SK-N-SH treated with all-trans-retinoic acid at 6 μM for 48 hours (cell line): ENCODE results near the gene RPS19BP1.

Source experiments
- ATAC-seq: fragments of 200-7000 bp; cut with Tn5 transposase; 3 replicates; pipeline ENCODE4 v1.9.1; 2020; ENCODE audit warnings: mild to moderate bottlenecking, moderate library complexity
- ARNTL ChIP-seq: fragments of 450-650 bp; formaldehyde crosslinking; IDR thresholded peaks from 2 replicates; pipeline ENCODE4 v1.5.0; 2020; ENCODE audit warnings: low read depth, mild to moderate bottlenecking, moderate library complexity, borderline replicate concordance
- BACH2 ChIP-seq: fragments of 250-450 bp; sonication (Bioruptor Pico); IDR thresholded peaks from 2 replicates; pipeline ENCODE4 v1.9.0; 2021; ENCODE audit warnings: mild to moderate bottlenecking, borderline replicate concordance
- CSDC2 ChIP-seq: fragments of 250-450 bp; sonication (Bioruptor Pico); IDR thresholded peaks from 2 replicates; pipeline ENCODE4 v1.5.0; 2020; ENCODE audit warnings: mild to moderate bottlenecking, moderate library complexity
- ISL1 ChIP-seq: fragments of 250-450 bp; sonication (Bioruptor Pico); IDR thresholded peaks from 2 replicates; pipeline ENCODE4 v2.1.2; 2022; ENCODE audit warnings: mild to moderate bottlenecking, moderate library complexity
- OSR1 ChIP-seq: fragments of 250-450 bp; sonication (Bioruptor Pico); IDR thresholded peaks from 2 replicates; pipeline ENCODE4 v1.8.0; 2022; ENCODE audit warnings: moderate library complexity, mild to moderate bottlenecking, inconsistent platforms
- SNAI2 ChIP-seq: fragments of 250-450 bp; sonication (Bioruptor Pico); IDR thresholded peaks from 2 replicates; pipeline ENCODE4 v1.5.0; 2020; ENCODE audit warnings: mild to moderate bottlenecking, moderate library complexity
- TCF4 ChIP-seq: fragments of 250-450 bp; sonication (Bioruptor Pico); IDR thresholded peaks from 2 replicates; pipeline ENCODE4 v1.8.0; 2021; ENCODE audit warnings: mild to moderate bottlenecking, moderate library complexity, borderline replicate concordance
- TOX ChIP-seq: fragments of 250-450 bp; sonication (Bioruptor Pico); IDR thresholded peaks from 2 replicates; pipeline ENCODE4 v1.8.0; 2021; ENCODE audit warnings: mild to moderate bottlenecking, moderate library complexity, borderline replicate concordance
- ZC3H10 ChIP-seq: fragments of 250-450 bp; sonication (Bioruptor Pico); IDR thresholded peaks from 2 replicates; pipeline ENCODE4 v1.5.1; 2021; ENCODE audit warnings: mild to moderate bottlenecking, moderate library complexity
- ZFP30 ChIP-seq: fragments of 450-650 bp; formaldehyde crosslinking; IDR thresholded peaks from 2 replicates; pipeline ENCODE4 v1.5.0; 2022; ENCODE audit warnings: mild to moderate bottlenecking, moderate library complexity
- ZNF70 ChIP-seq: fragments of 450-650 bp; formaldehyde crosslinking; IDR thresholded peaks from 2 replicates; pipeline ENCODE4 v1.5.0; 2020; ENCODE audit warnings: mild to moderate bottlenecking, moderate library complexity
- ZNF8 ChIP-seq: fragments of 450-650 bp; formaldehyde crosslinking; IDR thresholded peaks from 2 replicates; pipeline ENCODE4 v1.5.0; 2020; ENCODE audit warnings: mild to moderate bottlenecking, moderate library complexity
- TF ChIP-seq, protein P1 (sequence below): fragments of 250-450 bp; sonication (Bioruptor Pico); IDR thresholded peaks from 2 replicates; pipeline ENCODE4 v1.5.0; 2020; ENCODE audit warnings: mild to moderate bottlenecking, moderate library complexity
- TF ChIP-seq, protein P2 (sequence below): fragments of 250-450 bp; sonication (Bioruptor Pico); IDR thresholded peaks from 2 replicates; pipeline ENCODE4 v1.5.1; 2020; ENCODE audit warnings: low read depth, mild to moderate bottlenecking, moderate library complexity
- TF ChIP-seq, protein P3 (sequence below): fragments of 250-450 bp; sonication (Bioruptor Pico); IDR thresholded peaks from 2 replicates; pipeline ENCODE4 v1.8.0; 2020; ENCODE audit warnings: mild to moderate bottlenecking, moderate library complexity, borderline replicate concordance
- TF ChIP-seq, protein P4 (sequence below): fragments of 250-450 bp; sonication (Bioruptor Pico); IDR thresholded peaks from 2 replicates; pipeline ENCODE4 v1.8.0; 2021; ENCODE audit warnings: low read depth, mild to moderate bottlenecking, moderate library complexity, borderline replicate concordance
- TF ChIP-seq, protein P5 (sequence below): fragments of 250-450 bp; sonication (Bioruptor Pico); IDR thresholded peaks from 2 replicates; pipeline ENCODE4 v1.5.1; 2021; ENCODE audit warnings: mild to moderate bottlenecking, moderate library complexity

The RPS19BP1 gene

DNA sequence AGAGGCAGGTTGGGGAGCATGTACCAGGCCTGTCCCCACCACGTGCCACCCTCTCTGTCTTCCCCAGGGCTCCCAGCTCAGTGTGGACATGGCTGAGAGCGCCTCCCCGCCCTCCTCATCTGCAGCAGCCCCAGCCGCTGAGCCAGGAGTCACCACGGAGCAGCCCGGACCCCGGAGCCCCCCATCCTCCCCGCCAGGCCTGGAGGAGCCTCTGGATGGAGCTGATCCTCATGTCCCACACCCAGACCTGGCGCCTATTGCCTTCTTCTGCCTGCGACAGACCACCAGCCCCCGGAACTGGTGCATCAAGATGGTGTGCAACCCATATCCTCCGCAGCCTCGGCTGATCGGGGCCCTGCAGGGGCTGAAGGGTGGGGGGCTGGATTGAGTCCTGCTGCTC lies 38.1 kb upstream of the RPS19BP1 start, which contains the start of gene CACNA1I (continued):
- TF ChIP-seq, protein P1, sequence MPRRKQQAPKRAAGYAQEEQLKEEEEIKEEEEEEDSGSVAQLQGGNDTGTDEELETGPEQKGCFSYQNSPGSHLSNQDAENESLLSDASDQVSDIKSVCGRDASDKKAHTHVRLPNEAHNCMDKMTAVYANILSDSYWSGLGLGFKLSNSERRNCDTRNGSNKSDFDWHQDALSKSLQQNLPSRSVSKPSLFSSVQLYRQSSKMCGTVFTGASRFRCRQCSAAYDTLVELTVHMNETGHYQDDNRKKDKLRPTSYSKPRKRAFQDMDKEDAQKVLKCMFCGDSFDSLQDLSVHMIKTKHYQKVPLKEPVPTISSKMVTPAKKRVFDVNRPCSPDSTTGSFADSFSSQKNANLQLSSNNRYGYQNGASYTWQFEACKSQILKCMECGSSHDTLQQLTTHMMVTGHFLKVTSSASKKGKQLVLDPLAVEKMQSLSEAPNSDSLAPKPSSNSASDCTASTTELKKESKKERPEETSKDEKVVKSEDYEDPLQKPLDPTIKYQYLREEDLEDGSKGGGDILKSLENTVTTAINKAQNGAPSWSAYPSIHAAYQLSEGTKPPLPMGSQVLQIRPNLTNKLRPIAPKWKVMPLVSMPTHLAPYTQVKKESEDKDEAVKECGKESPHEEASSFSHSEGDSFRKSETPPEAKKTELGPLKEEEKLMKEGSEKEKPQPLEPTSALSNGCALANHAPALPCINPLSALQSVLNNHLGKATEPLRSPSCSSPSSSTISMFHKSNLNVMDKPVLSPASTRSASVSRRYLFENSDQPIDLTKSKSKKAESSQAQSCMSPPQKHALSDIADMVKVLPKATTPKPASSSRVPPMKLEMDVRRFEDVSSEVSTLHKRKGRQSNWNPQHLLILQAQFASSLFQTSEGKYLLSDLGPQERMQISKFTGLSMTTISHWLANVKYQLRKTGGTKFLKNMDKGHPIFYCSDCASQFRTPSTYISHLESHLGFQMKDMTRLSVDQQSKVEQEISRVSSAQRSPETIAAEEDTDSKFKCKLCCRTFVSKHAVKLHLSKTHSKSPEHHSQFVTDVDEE (CRISPR knock-in tag): no peak
- TF ChIP-seq OSR1 (CRISPR knock-in tag): no peak
- TF ChIP-seq ISL1 (CRISPR knock-in tag): no peak

DNA sequence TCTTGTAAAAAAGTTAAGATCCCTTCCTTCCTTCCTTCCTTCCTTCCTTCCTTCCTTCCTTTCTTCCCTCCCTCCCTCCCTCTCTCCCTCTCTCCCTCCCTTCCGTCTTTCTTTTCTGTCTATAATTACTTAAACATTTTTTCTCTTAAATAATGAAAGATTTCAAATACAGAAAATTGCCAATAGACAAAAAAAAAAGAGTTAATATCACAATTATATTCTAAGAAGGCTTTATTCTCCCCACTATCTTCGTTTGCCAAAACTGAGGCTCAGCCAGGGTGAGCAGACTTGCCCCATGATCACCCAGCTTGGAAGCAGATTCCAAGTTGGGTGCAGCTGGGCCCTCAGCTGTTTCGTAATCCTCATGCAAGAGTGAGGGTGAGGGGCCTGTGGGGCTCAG lies 37.7 kb upstream of the RPS19BP1 start:
- no peak for ATAC-seq
- no peak for TF ChIP-seq SNAI2
- TF ChIP-seq ZNF8 (CRISPR knock-in tag): no peak
- no peak for TF ChIP-seq ISL1 (CRISPR knock-in tag)
- no peak for TF ChIP-seq CSDC2 (CRISPR knock-in tag)
- no peak for TF ChIP-seq TOX (CRISPR knock-in tag)
- TF ChIP-seq, protein P2, sequence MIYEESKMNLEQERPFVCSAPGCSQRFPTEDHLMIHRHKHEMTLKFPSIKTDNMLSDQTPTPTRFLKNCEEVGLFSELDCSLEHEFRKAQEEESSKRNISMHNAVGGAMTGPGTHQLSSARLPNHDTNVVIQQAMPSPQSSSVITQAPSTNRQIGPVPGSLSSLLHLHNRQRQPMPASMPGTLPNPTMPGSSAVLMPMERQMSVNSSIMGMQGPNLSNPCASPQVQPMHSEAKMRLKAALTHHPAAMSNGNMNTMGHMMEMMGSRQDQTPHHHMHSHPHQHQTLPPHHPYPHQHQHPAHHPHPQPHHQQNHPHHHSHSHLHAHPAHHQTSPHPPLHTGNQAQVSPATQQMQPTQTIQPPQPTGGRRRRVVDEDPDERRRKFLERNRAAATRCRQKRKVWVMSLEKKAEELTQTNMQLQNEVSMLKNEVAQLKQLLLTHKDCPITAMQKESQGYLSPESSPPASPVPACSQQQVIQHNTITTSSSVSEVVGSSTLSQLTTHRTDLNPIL (CRISPR knock-in tag): no peak
- no peak for TF ChIP-seq OSR1 (CRISPR knock-in tag)
- TF ChIP-seq, protein P3, sequence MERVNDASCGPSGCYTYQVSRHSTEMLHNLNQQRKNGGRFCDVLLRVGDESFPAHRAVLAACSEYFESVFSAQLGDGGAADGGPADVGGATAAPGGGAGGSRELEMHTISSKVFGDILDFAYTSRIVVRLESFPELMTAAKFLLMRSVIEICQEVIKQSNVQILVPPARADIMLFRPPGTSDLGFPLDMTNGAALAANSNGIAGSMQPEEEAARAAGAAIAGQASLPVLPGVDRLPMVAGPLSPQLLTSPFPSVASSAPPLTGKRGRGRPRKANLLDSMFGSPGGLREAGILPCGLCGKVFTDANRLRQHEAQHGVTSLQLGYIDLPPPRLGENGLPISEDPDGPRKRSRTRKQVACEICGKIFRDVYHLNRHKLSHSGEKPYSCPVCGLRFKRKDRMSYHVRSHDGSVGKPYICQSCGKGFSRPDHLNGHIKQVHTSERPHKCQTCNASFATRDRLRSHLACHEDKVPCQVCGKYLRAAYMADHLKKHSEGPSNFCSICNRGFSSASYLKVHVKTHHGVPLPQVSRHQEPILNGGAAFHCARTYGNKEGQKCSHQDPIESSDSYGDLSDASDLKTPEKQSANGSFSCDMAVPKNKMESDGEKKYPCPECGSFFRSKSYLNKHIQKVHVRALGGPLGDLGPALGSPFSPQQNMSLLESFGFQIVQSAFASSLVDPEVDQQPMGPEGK: no peak
- TF ChIP-seq ZNF70 (CRISPR knock-in tag): no peak
- TF ChIP-seq ARNTL: no peak
- TF ChIP-seq, protein P4, sequence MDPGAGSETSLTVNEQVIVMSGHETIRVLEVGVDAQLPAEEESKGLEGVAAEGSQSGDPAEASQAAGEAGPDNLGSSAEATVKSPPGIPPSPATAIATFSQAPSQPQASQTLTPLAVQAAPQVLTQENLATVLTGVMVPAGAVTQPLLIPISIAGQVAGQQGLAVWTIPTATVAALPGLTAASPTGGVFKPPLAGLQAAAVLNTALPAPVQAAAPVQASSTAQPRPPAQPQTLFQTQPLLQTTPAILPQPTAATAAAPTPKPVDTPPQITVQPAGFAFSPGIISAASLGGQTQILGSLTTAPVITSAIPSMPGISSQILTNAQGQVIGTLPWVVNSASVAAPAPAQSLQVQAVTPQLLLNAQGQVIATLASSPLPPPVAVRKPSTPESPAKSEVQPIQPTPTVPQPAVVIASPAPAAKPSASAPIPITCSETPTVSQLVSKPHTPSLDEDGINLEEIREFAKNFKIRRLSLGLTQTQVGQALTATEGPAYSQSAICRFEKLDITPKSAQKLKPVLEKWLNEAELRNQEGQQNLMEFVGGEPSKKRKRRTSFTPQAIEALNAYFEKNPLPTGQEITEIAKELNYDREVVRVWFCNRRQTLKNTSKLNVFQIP (CRISPR knock-in tag): no peak
- TF ChIP-seq BACH2: no peak
- no peak for TF ChIP-seq ZFP30 (CRISPR knock-in tag)
- TF ChIP-seq, protein P5, sequence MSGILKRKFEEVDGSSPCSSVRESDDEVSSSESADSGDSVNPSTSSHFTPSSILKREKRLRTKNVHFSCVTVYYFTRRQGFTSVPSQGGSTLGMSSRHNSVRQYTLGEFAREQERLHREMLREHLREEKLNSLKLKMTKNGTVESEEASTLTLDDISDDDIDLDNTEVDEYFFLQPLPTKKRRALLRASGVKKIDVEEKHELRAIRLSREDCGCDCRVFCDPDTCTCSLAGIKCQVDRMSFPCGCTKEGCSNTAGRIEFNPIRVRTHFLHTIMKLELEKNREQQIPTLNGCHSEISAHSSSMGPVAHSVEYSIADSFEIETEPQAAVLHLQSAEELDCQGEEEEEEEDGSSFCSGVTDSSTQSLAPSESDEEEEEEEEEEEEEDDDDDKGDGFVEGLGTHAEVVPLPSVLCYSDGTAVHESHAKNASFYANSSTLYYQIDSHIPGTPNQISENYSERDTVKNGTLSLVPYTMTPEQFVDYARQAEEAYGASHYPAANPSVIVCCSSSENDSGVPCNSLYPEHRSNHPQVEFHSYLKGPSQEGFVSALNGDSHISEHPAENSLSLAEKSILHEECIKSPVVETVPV (CRISPR knock-in tag): no peak
- no peak for TF ChIP-seq TCF4 (CRISPR knock-in tag)

DNA sequence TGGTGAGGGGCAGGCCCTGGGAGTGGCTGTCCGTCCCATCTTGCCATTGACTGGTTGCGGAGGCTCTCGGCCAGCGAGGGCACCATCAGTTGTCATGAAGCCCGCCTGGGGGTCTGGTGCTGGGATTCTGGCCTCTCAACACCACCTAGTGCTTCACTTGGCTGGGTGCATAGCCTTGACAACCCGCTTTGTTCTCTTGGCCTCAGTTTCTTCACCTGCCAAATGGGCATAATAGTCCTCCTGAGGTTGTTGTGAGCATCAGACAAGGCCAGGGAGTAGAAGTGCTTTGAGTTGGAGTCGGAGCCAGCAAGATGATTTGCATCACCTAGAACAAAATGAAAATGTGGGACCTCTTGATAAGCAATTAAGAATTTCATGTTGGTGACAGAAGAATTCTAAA lies 36.5 kb upstream of the RPS19BP1 start:
- TF ChIP-seq OSR1 (CRISPR knock-in tag) (no peak), ZC3H10 (CRISPR knock-in tag) (no peak)
- TF ChIP-seq, protein P3: no peak
- no peak for ATAC-seq
